OCI-LY3 (cell line): Measurements from ENCODE around the gene KRTAP10-4.

Source experiments
- H2AFZ ChIP-seq: fragments of 200-600, 300-600 bp; shearing (Covaris generic); 2 replicates; pipeline ENCODE4 v1.6.0; 2014; ENCODE audit warnings: antibody characterized with exemption, low read depth, low read length
- H3K27ac ChIP-seq: fragments of 200-600, 300-600 bp; sonication (generic); 2 replicates; pipeline ENCODE4 v1.5.1; 2014; ENCODE audit warnings: mild to moderate bottlenecking, low read length, moderate library complexity, mixed read lengths
- H3K27me3 ChIP-seq: fragments of 200-600, 300-600 bp; sonication (generic); 2 replicates; pipeline ENCODE4 v1.6.1; 2014; ENCODE audit warnings: low read depth, low read length, mixed read lengths
- H3K36me3 ChIP-seq: fragments of 200-600, 300-600 bp; sonication (generic); replicated peaks from 2 replicates; pipeline ENCODE3; 2014; ENCODE audit warnings: low read depth, low read length, mixed read lengths
- H3K4me1 ChIP-seq: fragments of 300-600, 200-600 bp; sonication (generic); 2 replicates; pipeline ENCODE4 v1.6.1; 2014; ENCODE audit warnings: low read length, mixed read lengths
- H3K4me2 ChIP-seq: fragments of 200-600, 300-600 bp; sonication (generic); 2 replicates; pipeline ENCODE4 v1.6.1; 2014; ENCODE audit warnings: low read length, mixed read lengths
- H3K4me3 ChIP-seq: fragments of 300-600, 200-600 bp; sonication (generic); 2 replicates; pipeline ENCODE4 v1.5.1; 2014; ENCODE audit warnings: antibody characterized with exemption, mild to moderate bottlenecking, low read length, moderate library complexity
- H3K79me2 ChIP-seq: fragments of 300-600, 200-600 bp; shearing (Covaris generic); 2 replicates; pipeline ENCODE4 v1.6.1; 2014; ENCODE audit warnings: mild to moderate bottlenecking, low read length, mixed read lengths
- H3K9ac ChIP-seq: fragments of 300-600, 200-600 bp; shearing (Covaris generic); 2 replicates; pipeline ENCODE4 v1.6.0; 2014; ENCODE audit warnings: mild to moderate bottlenecking, low read length, moderate library complexity
- H3K9me3 ChIP-seq: fragments of 200-600, 300-600 bp; shearing (Covaris generic); 2 replicates; pipeline ENCODE4 v1.6.1; 2014; ENCODE audit warnings: low read length, mixed read lengths; ENCODE audit not compliant: insufficient read depth
- H4K20me1 ChIP-seq: fragments of 200-600, 300-600 bp; sonication (generic); 2 replicates; pipeline ENCODE4 v1.6.1; 2016; ENCODE audit warnings: low read length, mixed read lengths; ENCODE audit not compliant: insufficient read depth
- EZH2phosphoT487 ChIP-seq: fragments of 200-600 bp; shearing (Covaris generic); IDR thresholded peaks from 2 replicates; pipeline ENCODE4 v1.6.1; 2018; ENCODE audit warnings: antibody characterized with exemption, mixed run types, low read depth
- TF ChIP-seq, protein P1 (sequence below): fragments of 200-600, 300-600 bp; sonication (generic); IDR thresholded peaks from 2 replicates; pipeline ENCODE4 v1.5.1; 2014; ENCODE audit warnings: antibody characterized with exemption, low read length, low read depth

The KRTAP10-4 gene

DNA sequence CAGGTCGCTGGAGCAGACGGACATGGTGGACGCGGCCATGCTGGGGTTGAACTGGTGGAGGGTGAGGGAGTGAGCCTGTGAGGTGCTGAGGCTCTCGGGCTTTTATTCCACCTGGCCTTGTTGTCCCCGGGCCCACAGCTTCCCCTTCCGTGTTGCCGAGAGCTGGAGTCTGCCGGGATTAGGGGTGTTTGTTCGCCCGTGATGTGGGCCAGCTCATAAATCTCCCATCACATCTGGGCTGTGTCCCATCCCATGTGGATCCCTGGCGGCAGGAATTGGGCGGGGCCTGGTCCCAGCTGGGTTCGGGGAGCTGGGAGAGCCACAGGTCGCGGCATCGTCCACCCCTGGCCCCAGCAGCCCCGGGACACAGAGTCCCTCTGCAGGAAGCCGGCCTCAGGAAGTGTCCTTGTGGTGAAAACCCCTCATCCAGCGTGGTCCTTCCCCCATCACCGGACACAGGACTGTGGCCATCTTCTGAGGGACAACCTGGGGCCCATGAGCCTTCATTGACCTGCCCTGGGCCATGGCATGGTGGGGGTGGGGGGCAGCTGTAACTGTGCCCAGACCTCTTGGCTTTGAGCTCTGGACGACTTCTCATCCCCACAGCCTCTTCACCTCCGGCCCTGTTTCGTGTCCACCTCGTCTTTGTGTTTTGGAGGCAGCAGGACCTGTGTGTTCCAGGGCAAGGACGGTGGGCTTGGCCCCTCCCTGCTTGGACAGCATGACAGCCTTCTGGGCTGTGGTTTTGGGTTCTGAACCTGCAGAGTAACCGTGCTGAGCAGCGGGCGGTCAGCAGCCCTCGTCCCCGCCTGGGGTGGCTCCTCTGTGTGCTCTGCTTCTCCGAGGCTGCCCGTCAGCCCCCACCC, 19.1 kb downstream of the KRTAP10-4 start, which contains the start of gene KRTAP10-6:
TSS of gene KRTAP10-6 (minus strand) at position 60 of the 866 bp plus-strand sequence. CDS start at position 39, 21 bp downstream.
- H3K27ac ChIP-seq = no peak within 1 kb of the TSS
- no peak for TF ChIP-seq EZH2phosphoT487
- TF ChIP-seq, protein P1, sequence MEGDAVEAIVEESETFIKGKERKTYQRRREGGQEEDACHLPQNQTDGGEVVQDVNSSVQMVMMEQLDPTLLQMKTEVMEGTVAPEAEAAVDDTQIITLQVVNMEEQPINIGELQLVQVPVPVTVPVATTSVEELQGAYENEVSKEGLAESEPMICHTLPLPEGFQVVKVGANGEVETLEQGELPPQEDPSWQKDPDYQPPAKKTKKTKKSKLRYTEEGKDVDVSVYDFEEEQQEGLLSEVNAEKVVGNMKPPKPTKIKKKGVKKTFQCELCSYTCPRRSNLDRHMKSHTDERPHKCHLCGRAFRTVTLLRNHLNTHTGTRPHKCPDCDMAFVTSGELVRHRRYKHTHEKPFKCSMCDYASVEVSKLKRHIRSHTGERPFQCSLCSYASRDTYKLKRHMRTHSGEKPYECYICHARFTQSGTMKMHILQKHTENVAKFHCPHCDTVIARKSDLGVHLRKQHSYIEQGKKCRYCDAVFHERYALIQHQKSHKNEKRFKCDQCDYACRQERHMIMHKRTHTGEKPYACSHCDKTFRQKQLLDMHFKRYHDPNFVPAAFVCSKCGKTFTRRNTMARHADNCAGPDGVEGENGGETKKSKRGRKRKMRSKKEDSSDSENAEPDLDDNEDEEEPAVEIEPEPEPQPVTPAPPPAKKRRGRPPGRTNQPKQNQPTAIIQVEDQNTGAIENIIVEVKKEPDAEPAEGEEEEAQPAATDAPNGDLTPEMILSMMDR = no peak
- no peak within 1 kb of the TSS for H3K9ac ChIP-seq
- H3K4me3 ChIP-seq = no peak within 1 kb of the TSS
- no peak within 1 kb of the TSS for H2AFZ ChIP-seq
- H3K36me3 ChIP-seq = no peaks in the 10 kb centered on the region
- no peaks in the 10 kb centered on the region for H4K20me1 ChIP-seq
- H3K9me3 ChIP-seq = no peaks in the 10 kb centered on the region
- H3K79me2 ChIP-seq = no peaks in the 10 kb centered on the region
- H3K27me3 ChIP-seq = no peaks in the 10 kb centered on the region
- H3K4me1 ChIP-seq = no peaks in the 10 kb centered on the region
- no peak within 1 kb of the TSS for H3K4me2 ChIP-seq

GRCh38 chr21:44593598-44594405, 20.3 kb downstream of the KRTAP10-4 start:
- H3K4me2 ChIP-seq = no peak overlapping the region
- H3K4me1 ChIP-seq = no peaks in the 10 kb centered on the region
- H3K9ac ChIP-seq = no peak overlapping the region
- no peaks in the 10 kb centered on the region for H3K27me3 ChIP-seq
- H2AFZ ChIP-seq = no peak overlapping the region
- no peak overlapping the region for H3K27ac ChIP-seq
- H3K9me3 ChIP-seq = no peaks in the 10 kb centered on the region
- H3K36me3 ChIP-seq = no peaks in the 10 kb centered on the region
- H3K79me2 ChIP-seq = no peaks in the 10 kb centered on the region
- H4K20me1 ChIP-seq = no peaks in the 10 kb centered on the region
- H3K4me3 ChIP-seq = no peak overlapping the region
- TF ChIP-seq, protein P1 = no peak
- TF ChIP-seq EZH2phosphoT487 = no peak

DNA sequence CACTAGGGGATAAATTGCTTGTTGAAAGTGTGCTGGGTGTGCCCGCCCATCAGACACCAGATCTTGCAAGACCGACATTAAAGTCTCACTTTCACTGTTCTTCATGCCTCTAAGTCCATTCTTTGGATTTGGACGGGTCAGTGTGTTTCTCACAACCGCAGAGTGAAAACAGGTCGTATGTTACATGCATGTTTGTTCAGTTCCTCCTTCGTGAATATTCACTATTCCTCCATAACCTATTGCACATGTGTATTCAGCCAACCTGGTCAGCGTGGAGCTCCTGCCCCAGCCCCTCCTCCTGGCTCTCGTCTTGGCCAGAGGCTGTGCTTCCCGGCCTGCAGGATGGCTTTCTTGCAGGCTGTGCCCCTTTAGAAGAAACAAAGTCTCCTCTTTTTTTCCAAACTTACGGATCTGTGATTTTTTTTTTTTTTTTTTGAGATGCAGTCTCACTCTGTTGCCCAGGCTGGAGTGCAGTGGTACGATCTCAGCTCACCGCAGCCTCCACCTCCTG, 20.9 kb downstream of the KRTAP10-4 start:
- H3K27ac ChIP-seq = no peak overlapping the region
- H3K4me1 ChIP-seq = no peaks in the 10 kb centered on the region
- TF ChIP-seq, protein P1 = no peak
- no peak overlapping the region for H3K4me2 ChIP-seq
- no peak overlapping the region for H3K9ac ChIP-seq
- no peak overlapping the region for H3K4me3 ChIP-seq
- H3K79me2 ChIP-seq = no peaks in the 10 kb centered on the region
- H3K9me3 ChIP-seq = no peaks in the 10 kb centered on the region
- no peaks in the 10 kb centered on the region for H4K20me1 ChIP-seq
- no peak overlapping the region for H2AFZ ChIP-seq
- H3K27me3 ChIP-seq = no peaks in the 10 kb centered on the region
- no peaks in the 10 kb centered on the region for H3K36me3 ChIP-seq

GRCh38 chr21:44595524-44595923, 22.0 kb downstream of the KRTAP10-4 start:
- H3K4me2 ChIP-seq = no peak overlapping the region
- H3K4me1 ChIP-seq = no peaks in the 10 kb centered on the region
- no peaks in the 10 kb centered on the region for H4K20me1 ChIP-seq
- H2AFZ ChIP-seq = no peak overlapping the region
- no peak overlapping the region for H3K9ac ChIP-seq
- no peaks in the 10 kb centered on the region for H3K36me3 ChIP-seq
- no peak for TF ChIP-seq EZH2phosphoT487
- TF ChIP-seq, protein P1 = no peak
- no peak overlapping the region for H3K27ac ChIP-seq
- H3K27me3 ChIP-seq = no peaks in the 10 kb centered on the region
- no peak overlapping the region for H3K4me3 ChIP-seq
- H3K9me3 ChIP-seq = no peaks in the 10 kb centered on the region
- H3K79me2 ChIP-seq = no peaks in the 10 kb centered on the region
